ENCODE data around the gene CFDP1. TPM values are rescaled to one million over a fixed set of nuclear protein-coding genes. Genes with fewer than 3 reads are reported as not detected.

CFDP1 gene
- total RNA-seq, 1 donor from 2014 or later: 65.6 TPM

GRCh38 chr16:75478480-75479345 is 45.4 kb upstream of the CFDP1 start:
- H3K4me3 Mint-ChIP-seq (ENCODE audit: unreplicated experiment): no peak overlapping the region
- H3K9me3 Mint-ChIP-seq (ENCODE audit: unreplicated experiment): no peaks in the 10 kb centered on the region
- no peak for DNase-seq (ENCODE audit: extremely low spot score, unreplicated experiment)
- peaks cover 3% of the 10 kb centered on the region for H3K27me3 Mint-ChIP-seq (ENCODE audit: unreplicated experiment)
- no peaks in the 10 kb centered on the region for H3K36me3 Mint-ChIP-seq (ENCODE audit: unreplicated experiment)
- TF ChIP-seq CTCF (IDR thresholded peaks at IDR 0.05): no peak
- no peaks in the 10 kb centered on the region for H3K4me1 Mint-ChIP-seq (ENCODE audit: unreplicated experiment)
- H3K27ac Mint-ChIP-seq (ENCODE audit: unreplicated experiment): no peak overlapping the region

- Mint-ChIP-seq H3K27ac (ENCODE audit: unreplicated experiment) (no peak overlapping the region), H3K4me3 (ENCODE audit: unreplicated experiment) (no peak overlapping the region), H3K9me3 (ENCODE audit: unreplicated experiment) (no peaks in the 10 kb centered on the region), H3K27me3 (ENCODE audit: unreplicated experiment) (peaks cover 3% of the 10 kb centered on the region), H3K4me1 (ENCODE audit: unreplicated experiment) (no peaks in the 10 kb centered on the region), H3K36me3 (ENCODE audit: unreplicated experiment) (no peaks in the 10 kb centered on the region)
- no peak for TF ChIP-seq CTCF (IDR thresholded peaks at IDR 0.05)
- DNase-seq (ENCODE audit: extremely low spot score, unreplicated experiment): no peak
These were observed 44.6 kb upstream of the CFDP1 start for GRCh38 chr16:75477680-75478473.

- no peaks in the 10 kb centered on the region for H3K36me3 Mint-ChIP-seq (ENCODE audit: unreplicated experiment)
- H3K27ac Mint-ChIP-seq (ENCODE audit: unreplicated experiment): no peak overlapping the region
- no peak overlapping the region for H3K4me3 Mint-ChIP-seq (ENCODE audit: unreplicated experiment)
- peaks cover 3% of the 10 kb centered on the region for H3K27me3 Mint-ChIP-seq (ENCODE audit: unreplicated experiment)
- H3K4me1 Mint-ChIP-seq (ENCODE audit: unreplicated experiment): no peaks in the 10 kb centered on the region
- H3K9me3 Mint-ChIP-seq (ENCODE audit: unreplicated experiment): no peaks in the 10 kb centered on the region
- TF ChIP-seq CTCF (IDR thresholded peaks at IDR 0.05): no peak
- DNase-seq (ENCODE audit: extremely low spot score, unreplicated experiment): no peak
These were observed 43.5 kb upstream of the CFDP1 start for GRCh38 chr16:75476817-75477216.

GRCh38 chr16:75475420-75475847 is 42.1 kb upstream of the CFDP1 start:
- Mint-ChIP-seq H3K4me1 (ENCODE audit: unreplicated experiment) (no peaks in the 10 kb centered on the region), H3K9me3 (ENCODE audit: unreplicated experiment) (no peaks in the 10 kb centered on the region), H3K27ac (ENCODE audit: unreplicated experiment) (no peak overlapping the region), H3K36me3 (ENCODE audit: unreplicated experiment) (no peaks in the 10 kb centered on the region), H3K27me3 (ENCODE audit: unreplicated experiment) (no peaks in the 10 kb centered on the region), H3K4me3 (ENCODE audit: unreplicated experiment) (no peak overlapping the region)
- no peak for TF ChIP-seq CTCF (IDR thresholded peaks at IDR 0.05)
- DNase-seq (ENCODE audit: extremely low spot score, unreplicated experiment): no peak

Measured in osteocyte (in vitro differentiated cells).